ENCODE results near the gene CNKSR1.

Gene CNKSR1

GRCh38 chr1:26160527-26161414, 16.5 kb upstream of the CNKSR1 start:
- DNase-seq = no peak

GRCh38 chr1:26161415-26162219, 15.7 kb upstream of the CNKSR1 start:
- DNase-seq = peak; percentile 62

GRCh38 chr1:26162220-26162709, 15.0 kb upstream of the CNKSR1 start:
- no peak for DNase-seq

GRCh38 chr1:26163684-26164035, 13.6 kb upstream of the CNKSR1 start:
- no peak for DNase-seq

GRCh38 chr1:26164036-26164860, 13.0 kb upstream of the CNKSR1 start:
- peak; percentile 73 for DNase-seq

- DNase-seq = no peak
These were observed 12.1 kb upstream of the CNKSR1 start for GRCh38 chr1:26164861-26165842.

GRCh38 chr1:26166719-26167281, 10.5 kb upstream of the CNKSR1 start:
- DNase-seq = no peak

- DNase-seq = no peak
These were observed 8.7 kb upstream of the CNKSR1 start, which contains the start of gene C1orf232 for GRCh38 chr1:26168410-26169197. Gene C1orf232, minus strand, starts transcription at chr1:26168963. Its CDS starts 464 bp downstream, at chr1:26168499.

GRCh38 chr1:26169198-26169554, 8.1 kb upstream of the CNKSR1 start:
- no peak for DNase-seq

GRCh38 chr1:26169669-26170471, 7.4 kb upstream of the CNKSR1 start, which contains the start of gene ZNF593:
Gene ZNF593, plus strand, starts transcription at chr1:26169908. Its CDS starts 76 bp downstream, at chr1:26169984.
- peak; percentile 96 for DNase-seq

GRCh38 chr1:26170472-26170821, 6.8 kb upstream of the CNKSR1 start:
- DNase-seq = no peak

GRCh38 chr1:26171084-26172072, 5.9 kb upstream of the CNKSR1 start, which contains the start of gene ZNF593OS:
Gene ZNF593OS, minus strand, starts transcription at chr1:26171832. Its CDS starts 171 bp downstream, at chr1:26171661.
- DNase-seq = peak; percentile 4

GRCh38 chr1:26175346-26175745, 1.9 kb upstream of the CNKSR1 start:
- no peak for DNase-seq

- no peak for DNase-seq
These were observed 2.8 kb downstream of the CNKSR1 start for GRCh38 chr1:26180010-26180506.

GRCh38 chr1:26181586-26182382, 4.5 kb downstream of the CNKSR1 start:
- no peak for DNase-seq

GRCh38 chr1:26182383-26182696, 5.0 kb downstream of the CNKSR1 start:
- no peak for DNase-seq

GRCh38 chr1:26184086-26184485, 6.8 kb downstream of the CNKSR1 start:
- no peak for DNase-seq

Measured in 8988T (cell line).